Adipose tissue (tissue), 3 donors: ENCODE results near the gene TMEM150C. TPM values are rescaled to one million over a fixed set of nuclear protein-coding genes. Genes with fewer than 3 reads are reported as not detected.
"Not testable (repeated sequence)": the region's sequence is repeated elsewhere in the genome, so short reads cannot be mapped to it uniquely, and the experiment has no call there.

Source experiments
- H3K27ac ChIP-seq: one replicate; pipeline ENCODE4 v1.5.1; 2013; ENCODE audit warnings: low read depth, low read length
- WGBS, 3 donors: extraction: QIAGEN DNeasy Blood & Tissue Kit; methylation state at CpG; one replicate each; pipeline ENCODE4 v1.1.7; 2013; 5-methylcytosine and 5-hydroxymethylcytosine counted together
- polyA plus RNA-seq, 3 donors: library from polyadenylated mRNA; stranded (reverse); fragments of 200-250 nt; gene quantifications; one replicate each; pipeline ENCODE4 v1.2.3, GENCODE V29; 2013
- donor health status: healthy with polysubstance abuse.
- donor health status: Bipolar disorder and iron deficiency.
- donor health status: healthy.

TMEM150C gene
- polyA plus RNA-seq, 3 donors: 2.7 to 39.0 (median 14.4) TPM

- WGBS, 3 donors: 73 to 89% (median 83%) methylated on average over 2 of the region's 2 CpGs
- no peak overlapping the region for H3K27ac ChIP-seq
Measured at GRCh38 chr4:82493721-82494425, 67.9 kb downstream of the TMEM150C start.

GRCh38 chr4:82491251-82491960, 70.4 kb downstream of the TMEM150C start:
- WGBS, 3 donors: 51 to 83% (median 78%) methylated on average over 10 of the region's 10 CpGs
- H3K27ac ChIP-seq: no peak overlapping the region

GRCh38 chr4:82489987-82490386, 71.8 kb downstream of the TMEM150C start:
- 38 to 62% (median 62%) methylated on average over 8 of the region's 8 CpGs for WGBS, 3 donors
- H3K27ac ChIP-seq: no peak overlapping the region

- WGBS, 3 donors: 95 to 100% (median 100%) methylated on average over 1 of the region's 1 CpG
- H3K27ac ChIP-seq: no peak overlapping the region
Measured at GRCh38 chr4:82489076-82489475, 72.7 kb downstream of the TMEM150C start.

GRCh38 chr4:82484996-82485783, 76.6 kb downstream of the TMEM150C start:
- no peak overlapping the region for H3K27ac ChIP-seq
- WGBS, 3 donors: 70 to 72% (median 71%) methylated on average over 14 of the region's 14 CpGs

- no peak overlapping the region for H3K27ac ChIP-seq
- WGBS, 3 donors: 77 to 88% (median 86%) methylated on average over 6 of the region's 6 CpGs
Measured at GRCh38 chr4:82482387-82482786, 79.4 kb downstream of the TMEM150C start.

GRCh38 chr4:82481506-82481840, 80.3 kb downstream of the TMEM150C start:
- 87 to 93% (median 89%) methylated on average over 6 of the region's 6 CpGs for WGBS, 3 donors
- no peak overlapping the region for H3K27ac ChIP-seq

- no peak overlapping the region for H3K27ac ChIP-seq
- 92 to 97% (median 95%) methylated on average over 10 of the region's 10 CpGs for WGBS, 3 donors
Measured at GRCh38 chr4:82480771-82481505, 80.8 kb downstream of the TMEM150C start.

- no peak overlapping the region for H3K27ac ChIP-seq
- 95 to 96% (median 95%) methylated on average over 14 of the region's 14 CpGs for WGBS, 3 donors
Measured at GRCh38 chr4:82479562-82479961, 82.2 kb downstream of the TMEM150C start.

- 42 to 93% (median 87%) methylated on average over 9 of the region's 9 CpGs for WGBS, 3 donors
- not testable (repeated sequence) for H3K27ac ChIP-seq
Measured at GRCh38 chr4:82477469-82477868, 84.3 kb downstream of the TMEM150C start.

GRCh38 chr4:82475931-82476330, 85.9 kb downstream of the TMEM150C start:
- H3K27ac ChIP-seq: not testable (repeated sequence)
- WGBS, 3 donors: 92 to 96% (median 93%) methylated on average over 7 of the region's 7 CpGs

GRCh38 chr4:82473621-82474164, 88.1 kb downstream of the TMEM150C start:
- 96 to 98% (median 97%) methylated on average over 15 of the region's 15 CpGs for WGBS, 3 donors
- no peak overlapping the region for H3K27ac ChIP-seq

- H3K27ac ChIP-seq: not testable (repeated sequence)
Measured at GRCh38 chr4:82473080-82473479, 88.7 kb downstream of the TMEM150C start.

GRCh38 chr4:82469791-82470345, 91.9 kb downstream of the TMEM150C start:
- no peak overlapping the region for H3K27ac ChIP-seq
- WGBS, 3 donors: 61 to 78% (median 69%) methylated on average over 2 of the region's 2 CpGs

More at GRCh38 chr4:82473080-82473479, 88.7 kb downstream of the TMEM150C start:
- 55 to 65% (median 58%) methylated on average over 5 of the region's 5 CpGs for WGBS, 3 donors

GRCh38 chr4:82467471-82467870, 94.3 kb downstream of the TMEM150C start:
- 41 to 72% (median 57%) methylated on average over 3 of the region's 3 CpGs for WGBS, 3 donors
- H3K27ac ChIP-seq: no peak overlapping the region

GRCh38 chr4:82463221-82463620, 98.6 kb downstream of the TMEM150C start:
- H3K27ac ChIP-seq: no peak overlapping the region
- 99 to 100% (median 100%) methylated on average over 1 of the region's 1 CpG for WGBS, 3 donors

GRCh38 chr4:82462415-82462831, 99.4 kb downstream of the TMEM150C start:
- WGBS, 3 donors: 5 to 7% (median 7%) methylated on average over 6 to 7 of the region's 7 CpGs
- H3K27ac ChIP-seq: no peak overlapping the region

GRCh38 chr4:82461710-82462109, 100.1 kb downstream of the TMEM150C start:
- 78 to 89% (median 79%) methylated on average over 2 of the region's 2 CpGs for WGBS, 3 donors
- H3K27ac ChIP-seq: no peak overlapping the region
